Immature natural killer cell (primary cell): ENCODE measurements around the gene C1QB. TPM values are rescaled to one million over a fixed set of nuclear protein-coding genes. Genes with fewer than 3 reads are reported as not detected.

ENCODE experiments used
- DNase-seq, 3 donors: peaks; one replicate each; pipeline ENCODE4 v3.0.0; 2022; ENCODE audit warnings: mixed read lengths in 1 of 3
- H3K27ac Mint-ChIP-seq, 6 donors: one replicate each; pipeline ENCODE4 v1.8.0; 2020; ENCODE audit warnings: mixed read lengths in 6 of 6, mild to moderate bottlenecking in 5 of 6, inconsistent platforms in 4 of 6, moderate library complexity in 3 of 6
- H3K27me3 Mint-ChIP-seq, 3 donors: one replicate each; pipeline ENCODE4 v1.8.0; 2020 to 2021; ENCODE audit warnings: low read depth in 3 of 3, mild to moderate bottlenecking in 3 of 3, mixed read lengths in 3 of 3, moderate library complexity in 3 of 3, inconsistent platforms in 1 of 3
- H3K36me3 Mint-ChIP-seq, 3 donors: one replicate each; pipeline ENCODE4 v1.8.0; 2020; ENCODE audit warnings: mixed read lengths in 3 of 3, inconsistent platforms in 2 of 3, mild to moderate bottlenecking in 2 of 3
- H3K4me1 Mint-ChIP-seq, 2 donors: one replicate each; pipeline ENCODE4 v1.8.0; 2020; ENCODE audit warnings: inconsistent platforms in 2 of 2, mild to moderate bottlenecking in 2 of 2, mixed read lengths in 2 of 2, moderate library complexity in 1 of 2
- H3K4me3 Mint-ChIP-seq, 5 donors: one replicate each; pipeline ENCODE4 v1.8.0; 2020; ENCODE audit warnings: mild to moderate bottlenecking in 5 of 5, mixed read lengths in 5 of 5, inconsistent platforms in 3 of 5, moderate library complexity in 3 of 5
- H3K9me3 Mint-ChIP-seq, 6 donors: one replicate each; pipeline ENCODE4 v1.8.0; 2020; ENCODE audit warnings: mild to moderate bottlenecking in 6 of 6, mixed read lengths in 6 of 6, inconsistent platforms in 4 of 6, moderate library complexity in 3 of 6
- polyA plus RNA-seq, 3 donors: library from polyadenylated mRNA; unstranded; fragments of 300-500 nt; fragmentation: Illumina TruSeq; gene quantifications; one replicate each; pipeline ENCODE4 v1.2.3, GENCODE V29; 2021

C1QB gene
- polyA plus RNA-seq, 3 donors from 2014 or later, result not detected

DNA sequence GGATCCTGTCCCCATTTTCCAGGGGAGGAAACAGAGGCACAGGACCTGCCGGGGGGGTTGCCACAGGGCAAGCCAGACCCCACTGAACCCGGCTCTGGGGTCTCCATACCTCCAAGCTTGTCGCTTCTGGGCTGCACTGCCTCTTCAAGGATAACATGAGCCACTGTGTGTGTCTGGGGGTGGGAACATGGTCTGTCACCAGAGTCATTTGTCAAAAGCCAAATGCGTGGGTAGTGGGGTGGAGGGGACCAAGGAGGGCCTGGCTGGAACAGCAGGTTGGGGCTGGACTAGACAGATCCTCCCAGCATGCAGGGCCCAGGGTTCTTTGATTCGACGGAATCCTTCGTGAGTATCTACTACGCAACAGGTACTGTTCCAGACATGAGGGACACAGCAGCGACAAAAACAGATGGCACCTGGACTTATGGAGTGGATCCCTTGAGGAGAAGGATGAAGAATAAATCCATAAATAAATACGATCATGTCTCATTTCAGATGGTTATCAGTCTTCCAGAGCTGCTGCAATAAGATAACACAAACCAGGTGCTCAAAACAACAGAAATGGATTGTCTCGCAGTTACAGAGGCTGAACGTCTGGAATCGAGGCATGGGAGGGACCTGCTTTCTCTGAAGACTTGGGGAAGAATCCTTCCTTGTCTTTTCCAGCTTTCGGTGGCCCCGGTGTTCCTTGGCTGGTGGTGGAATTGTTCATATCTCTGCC, 28.7 kb downstream of the C1QB start:
- H3K4me3 Mint-ChIP-seq, result no peak overlapping the region
- no peaks in the 10 kb centered on the region for H3K9me3 Mint-ChIP-seq
- H3K27me3 Mint-ChIP-seq, result peaks cover 5 to 10% (median 8%) of the 10 kb centered on the region in 3 donors
- no peak overlapping the region for H3K27ac Mint-ChIP-seq
- no peak for DNase-seq
- no peaks in the 10 kb centered on the region for H3K36me3 Mint-ChIP-seq
- H3K4me1 Mint-ChIP-seq, result no peaks in the 10 kb centered on the region

DNA sequence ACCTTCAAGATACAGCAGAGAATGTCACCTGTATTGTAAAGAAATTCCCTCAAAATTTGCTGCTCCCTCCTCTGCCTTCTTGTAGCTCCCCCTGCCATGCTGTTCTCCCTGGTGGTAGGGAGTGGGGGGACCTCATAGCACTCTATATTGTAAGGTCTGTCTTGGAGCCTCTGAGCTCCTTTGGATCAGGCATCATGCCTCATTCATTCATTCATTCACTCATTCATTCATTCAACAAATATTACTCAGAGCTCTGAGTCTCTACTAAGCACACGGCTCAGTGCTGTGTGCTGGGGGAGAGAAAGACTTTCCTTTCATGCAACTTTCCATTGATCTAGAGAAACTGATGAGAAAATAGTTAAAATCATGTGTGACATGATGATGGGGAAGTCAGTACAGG, 30.5 kb downstream of the C1QB start:
- H3K9me3 Mint-ChIP-seq, result no peaks in the 10 kb centered on the region
- no peak overlapping the region for H3K27ac Mint-ChIP-seq
- H3K4me3 Mint-ChIP-seq, result no peak overlapping the region
- H3K27me3 Mint-ChIP-seq, result peaks cover 8 to 11% (median 10%) of the 10 kb centered on the region in 3 donors
- DNase-seq, result no peak
- no peaks in the 10 kb centered on the region for H3K4me1 Mint-ChIP-seq
- no peaks in the 10 kb centered on the region for H3K36me3 Mint-ChIP-seq

DNA sequence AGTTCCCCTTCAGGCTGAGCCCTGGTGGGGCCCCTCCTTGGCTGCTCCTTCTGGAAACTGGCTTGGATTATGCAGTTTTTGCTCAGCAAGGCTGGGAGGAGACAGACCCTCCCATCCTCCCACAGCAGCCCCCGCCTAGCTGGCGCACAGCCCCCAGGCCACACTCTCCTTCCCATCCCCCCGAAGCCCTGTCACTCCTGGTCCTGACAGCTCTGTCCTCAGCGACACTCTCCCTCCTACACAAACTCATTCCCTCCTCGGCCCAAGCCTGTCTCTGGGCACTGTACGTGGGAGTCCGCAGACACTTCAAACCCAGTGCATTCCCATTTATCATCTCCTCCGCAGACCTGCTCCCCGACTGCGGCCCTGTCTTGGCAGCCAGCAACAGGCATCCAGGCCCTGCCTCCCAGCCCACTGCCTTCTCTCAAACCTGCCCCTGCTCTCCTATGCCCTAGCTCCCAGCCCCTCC, 32.6 kb downstream of the C1QB start:
- Mint-ChIP-seq H3K27me3 (peaks cover 8 to 11% (median 10%) of the 10 kb centered on the region in 3 donors), H3K4me3 (no peak overlapping the region), H3K27ac (no peak overlapping the region), H3K4me1 (no peaks in the 10 kb centered on the region), H3K36me3 (no peaks in the 10 kb centered on the region), H3K9me3 (no peaks in the 10 kb centered on the region)
- DNase-seq, result no peak

DNA sequence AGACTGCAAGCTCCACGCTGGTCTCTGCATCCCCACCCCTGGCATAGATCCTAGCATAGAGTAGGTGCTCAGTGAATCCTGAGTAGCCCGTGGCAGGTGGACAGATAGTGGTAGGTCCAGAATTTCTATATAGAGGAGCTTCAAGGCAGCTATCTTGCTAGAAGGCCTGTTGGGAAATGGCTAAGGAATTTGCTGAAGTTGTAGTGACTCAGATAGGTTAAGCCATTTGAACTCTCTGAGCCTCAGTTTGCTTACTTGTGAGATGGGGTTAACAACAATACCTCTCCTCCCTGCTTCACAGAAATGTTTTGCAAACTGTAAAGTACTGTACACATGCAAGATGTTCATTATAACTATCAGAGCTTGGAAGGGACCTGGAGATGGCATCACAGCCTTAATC, 34.2 kb downstream of the C1QB start:
- Mint-ChIP-seq H3K9me3 (no peaks in the 10 kb centered on the region), H3K36me3 (no peaks in the 10 kb centered on the region), H3K4me3 (no peak overlapping the region), H3K4me1 (no peaks in the 10 kb centered on the region), H3K27me3 (peaks cover 8 to 9% (median 9%) of the 10 kb centered on the region in 3 donors), H3K27ac (no peak overlapping the region)
- DNase-seq, result no peak

DNA sequence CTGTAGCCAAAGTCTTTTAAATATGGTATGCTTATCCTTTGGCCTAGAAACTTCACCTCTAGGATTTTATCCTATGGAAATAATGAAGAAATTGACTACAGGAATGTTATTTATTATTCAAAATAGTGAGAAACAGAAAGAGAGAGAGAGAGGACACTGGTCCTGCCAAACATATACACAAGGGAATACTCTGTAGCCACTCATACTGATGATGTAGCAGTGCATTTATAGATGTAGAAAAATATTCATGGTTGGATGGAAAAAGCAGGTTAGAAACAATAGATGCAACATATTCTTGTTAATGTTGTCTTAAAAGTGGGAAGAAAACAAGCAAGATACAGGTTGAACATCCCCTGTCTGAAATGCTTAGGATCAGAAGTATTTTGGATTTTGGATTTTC, 35.4 kb downstream of the C1QB start:
- Mint-ChIP-seq H3K27ac (no peak overlapping the region), H3K9me3 (no peaks in the 10 kb centered on the region), H3K4me1 (no peaks in the 10 kb centered on the region), H3K36me3 (no peaks in the 10 kb centered on the region), H3K27me3 (peaks cover 8 to 9% (median 9%) of the 10 kb centered on the region in 3 donors), H3K4me3 (no peak overlapping the region)
- DNase-seq, result no peak

DNA sequence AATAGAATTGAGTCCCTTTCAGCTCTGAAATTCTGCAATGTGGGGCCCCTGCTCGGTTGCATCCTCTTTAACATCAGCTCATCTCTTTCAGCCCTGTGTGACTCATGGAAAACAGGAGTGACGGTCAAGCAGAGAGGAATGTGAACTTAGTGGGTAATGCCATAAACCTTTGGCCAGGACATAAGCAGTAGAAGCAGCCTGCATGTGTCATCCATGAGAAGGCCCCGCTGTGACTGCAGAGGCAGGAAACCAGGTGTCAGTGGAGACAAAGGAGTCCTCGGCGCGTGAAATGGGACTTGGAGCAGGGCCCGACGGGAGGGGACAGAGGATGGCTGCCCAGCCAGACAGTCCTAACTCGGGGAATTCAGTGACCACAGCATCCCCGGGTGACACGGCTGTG, 36.5 kb downstream of the C1QB start:
- no peak for DNase-seq
- no peaks in the 10 kb centered on the region for H3K36me3 Mint-ChIP-seq
- no peaks in the 10 kb centered on the region for H3K4me1 Mint-ChIP-seq
- no peak overlapping the region for H3K4me3 Mint-ChIP-seq
- no peak overlapping the region for H3K27ac Mint-ChIP-seq
- peaks cover 5 to 9% (median 7%) of the 10 kb centered on the region in 3 donors for H3K27me3 Mint-ChIP-seq
- H3K9me3 Mint-ChIP-seq, result no peaks in the 10 kb centered on the region

DNA sequence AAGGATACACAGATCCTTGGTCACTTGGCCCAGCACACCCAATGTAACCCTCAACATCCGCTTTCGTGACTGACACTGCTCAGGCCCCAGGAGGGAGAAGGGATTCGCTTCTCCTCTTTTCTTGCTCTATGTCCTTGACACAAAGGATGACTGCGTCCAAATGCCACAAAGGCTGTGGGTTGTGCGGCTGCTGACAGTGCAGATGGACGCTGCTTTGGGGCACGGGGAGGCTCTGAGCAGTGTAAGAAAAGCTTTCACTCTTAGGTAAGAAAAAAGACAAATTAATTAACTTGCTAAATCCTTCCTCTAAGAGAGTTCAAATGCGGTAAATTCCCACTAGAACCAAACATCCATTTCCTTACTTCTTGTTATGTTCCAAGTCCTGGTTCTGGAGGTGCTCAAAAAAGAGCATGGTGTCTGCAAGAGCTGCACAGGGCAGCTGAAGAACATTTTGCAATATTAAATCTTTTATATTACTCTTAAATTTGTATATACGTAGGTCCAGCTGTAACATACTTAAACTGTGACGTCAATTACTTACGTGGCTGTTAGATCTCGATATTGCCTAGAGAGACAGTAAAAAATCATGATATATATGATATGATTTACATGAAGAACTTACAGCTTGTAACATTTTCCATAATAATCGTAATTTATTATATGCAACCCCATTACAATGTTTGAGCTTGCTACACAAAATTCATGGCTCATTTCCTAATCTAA, 38.2 kb downstream of the C1QB start:
- no peaks in the 10 kb centered on the region for H3K36me3 Mint-ChIP-seq

DNA sequence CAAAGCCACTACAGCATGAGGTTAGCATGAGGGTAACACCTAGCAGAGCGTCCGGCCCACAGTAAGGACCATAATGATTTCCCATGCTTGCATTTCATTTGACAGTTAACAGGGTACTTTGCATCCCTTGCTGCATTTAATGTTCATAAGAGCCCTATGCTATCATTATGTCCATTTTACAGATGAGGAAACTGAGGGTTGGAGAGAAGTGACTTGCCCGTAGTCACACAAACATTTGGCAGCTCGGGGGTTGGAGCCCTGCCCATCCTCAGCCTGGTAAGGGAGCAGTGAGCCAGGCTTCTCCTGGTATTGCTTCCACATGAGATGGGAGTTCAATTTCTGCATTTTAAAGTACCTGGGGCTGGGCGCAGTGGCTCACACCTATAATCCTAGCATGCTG, 41.1 kb downstream of the C1QB start:
- H3K4me3 Mint-ChIP-seq, result no peak overlapping the region
- no peaks in the 10 kb centered on the region for H3K36me3 Mint-ChIP-seq
- no peak overlapping the region for H3K27ac Mint-ChIP-seq
- peaks cover 0 to 2% (median 0%) of the 10 kb centered on the region in 3 donors for H3K27me3 Mint-ChIP-seq
- H3K9me3 Mint-ChIP-seq, result no peaks in the 10 kb centered on the region
- H3K4me1 Mint-ChIP-seq, result no peaks in the 10 kb centered on the region
- no peak for DNase-seq

More for the DNA sequence above, 38.2 kb downstream of the C1QB start:
- H3K9me3 Mint-ChIP-seq, result no peaks in the 10 kb centered on the region
- no peak for DNase-seq
- no peak overlapping the region for H3K27ac Mint-ChIP-seq
- H3K4me1 Mint-ChIP-seq, result no peaks in the 10 kb centered on the region
- no peak overlapping the region for H3K4me3 Mint-ChIP-seq
- peaks cover 0 to 8% (median 2%) of the 10 kb centered on the region in 3 donors for H3K27me3 Mint-ChIP-seq

DNA sequence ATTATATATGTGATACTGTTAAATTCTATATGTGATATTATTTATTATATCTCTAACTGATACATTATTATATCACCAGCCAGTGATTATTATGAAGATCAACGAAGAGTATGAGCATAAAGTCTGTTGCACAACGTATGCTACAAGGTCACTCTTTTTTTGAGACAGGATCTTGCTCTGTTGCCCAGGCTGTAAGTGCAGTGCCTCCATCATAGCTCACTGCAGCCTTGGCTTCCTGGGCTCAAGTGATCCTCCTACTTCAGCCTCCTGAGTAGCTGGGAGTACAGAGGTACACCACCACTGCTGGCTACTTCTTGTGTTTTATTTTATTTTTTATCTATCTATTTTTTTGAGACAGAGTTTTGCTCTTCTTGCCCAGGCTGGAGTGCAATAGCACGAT, 43.6 kb downstream of the C1QB start:
- no peak overlapping the region for H3K27ac Mint-ChIP-seq
- H3K27me3 Mint-ChIP-seq, result peaks cover 0 to 2% (median 0%) of the 10 kb centered on the region in 3 donors
- H3K9me3 Mint-ChIP-seq, result no peaks in the 10 kb centered on the region
- no peaks in the 10 kb centered on the region for H3K4me1 Mint-ChIP-seq
- H3K4me3 Mint-ChIP-seq, result no peak overlapping the region
- H3K36me3 Mint-ChIP-seq, result no peaks in the 10 kb centered on the region
- DNase-seq, result no peak

DNA sequence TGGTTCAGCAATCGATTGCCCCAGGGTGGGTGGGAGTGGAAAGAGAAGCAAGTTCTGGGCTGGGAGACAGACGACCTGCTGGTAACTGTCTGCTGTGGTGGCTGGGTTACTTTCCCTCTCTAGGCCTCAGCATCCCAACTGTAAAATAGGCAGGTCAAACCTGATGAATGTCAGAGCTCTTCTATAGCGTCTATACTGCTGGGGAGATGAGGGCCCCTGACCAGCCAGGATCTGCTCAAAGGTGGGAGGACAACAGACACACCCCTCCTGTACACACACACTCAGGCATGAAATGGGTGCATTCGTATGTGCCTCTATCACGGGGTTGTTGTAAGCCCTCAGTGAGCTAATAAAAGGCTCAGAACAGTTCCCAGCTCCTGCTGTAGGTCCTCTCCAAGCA, 44.9 kb downstream of the C1QB start:
- no peaks in the 10 kb centered on the region for H3K4me1 Mint-ChIP-seq
- no peak overlapping the region for H3K27ac Mint-ChIP-seq
- no peaks in the 10 kb centered on the region for H3K9me3 Mint-ChIP-seq
- H3K4me3 Mint-ChIP-seq, result no peak overlapping the region
- DNase-seq, result no peak
- no peaks in the 10 kb centered on the region for H3K36me3 Mint-ChIP-seq
- peaks cover 0 to 6% (median 0%) of the 10 kb centered on the region in 3 donors for H3K27me3 Mint-ChIP-seq

DNA sequence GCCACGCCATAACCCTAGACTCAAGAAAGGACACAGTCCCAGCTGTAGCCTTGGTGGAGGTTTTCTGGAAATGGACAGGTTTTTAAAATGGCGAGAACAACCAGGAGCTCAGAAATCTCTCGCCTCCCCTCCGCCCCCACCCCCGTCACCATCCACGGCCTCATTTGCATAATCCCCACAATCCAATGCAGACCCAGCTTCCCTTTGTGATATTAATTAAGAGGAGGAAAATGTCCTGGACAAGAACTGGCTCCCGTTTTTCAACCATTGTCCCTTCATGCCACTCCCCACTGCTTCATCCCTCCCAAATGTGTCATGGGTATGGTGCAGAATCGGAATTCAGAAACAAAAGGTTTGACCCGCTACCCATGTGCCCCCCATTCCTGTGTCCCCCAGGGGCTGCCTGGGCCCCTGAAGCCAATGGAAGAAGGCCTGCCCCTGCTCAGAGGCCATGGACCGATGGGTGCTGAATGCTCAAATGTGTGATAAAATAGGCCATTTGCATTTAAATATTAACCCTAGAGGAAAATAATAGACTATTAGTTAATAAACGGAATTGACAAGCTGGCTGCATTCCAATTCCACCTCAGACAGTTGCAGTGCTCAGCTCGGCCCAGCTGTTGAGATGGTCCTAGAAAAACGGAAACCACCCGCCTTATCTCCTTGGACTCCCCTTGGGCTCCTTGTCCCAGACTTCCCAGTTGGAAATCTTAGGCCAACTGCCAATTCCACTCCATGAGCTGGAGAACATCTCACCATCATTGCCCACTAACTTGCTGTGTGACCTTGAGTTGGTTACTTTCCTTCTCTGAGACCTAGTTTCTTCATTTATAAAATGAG, 46.9 kb downstream of the C1QB start:
- Mint-ChIP-seq H3K9me3 (no peaks in the 10 kb centered on the region), H3K4me3 (no peak overlapping the region), H3K27ac (no peak overlapping the region), H3K4me1 (no peaks in the 10 kb centered on the region), H3K27me3 (peaks cover 0 to 6% (median 0%) of the 10 kb centered on the region in 3 donors), H3K36me3 (no peaks in the 10 kb centered on the region)
- no peak for DNase-seq

DNA sequence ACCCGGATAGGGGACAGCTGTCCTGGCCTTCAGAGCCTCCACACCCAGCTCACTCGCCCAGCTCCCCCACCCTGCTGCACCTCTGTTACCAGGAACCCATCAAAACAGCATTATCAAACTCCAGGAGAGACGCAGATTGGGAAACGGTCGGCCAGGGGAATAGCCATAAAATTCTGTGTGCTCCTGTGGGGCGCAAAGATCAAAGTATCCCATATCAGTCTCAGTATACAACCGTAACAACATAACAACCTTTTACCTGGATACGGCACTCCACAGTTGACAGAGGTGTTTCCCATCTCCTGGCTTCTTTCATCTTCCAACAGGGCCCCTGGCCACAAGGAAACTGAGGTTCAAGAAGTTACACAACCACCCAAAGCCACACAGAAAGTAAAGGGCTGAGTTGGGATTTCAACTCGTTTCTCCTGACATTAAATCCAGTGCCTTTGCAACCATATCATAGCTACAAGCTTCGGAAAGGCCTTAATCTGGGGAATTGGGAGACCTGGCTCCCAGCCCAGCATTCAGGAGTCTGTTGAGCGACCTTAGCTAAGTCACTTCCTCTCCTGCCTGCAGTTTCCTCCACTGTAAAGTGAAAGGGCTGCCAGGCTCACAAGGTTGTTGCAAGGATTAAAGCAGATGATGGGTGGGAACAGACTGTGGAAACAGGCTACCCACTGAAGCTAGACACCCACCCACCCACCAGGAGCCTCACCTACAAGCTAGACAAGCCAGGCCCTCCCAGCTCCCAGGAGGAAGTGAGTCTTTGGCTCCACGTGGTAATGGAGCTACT, 49.5 kb downstream of the C1QB start:
- Mint-ChIP-seq H3K27ac (no peak overlapping the region), H3K9me3 (no peaks in the 10 kb centered on the region), H3K27me3 (peaks cover 1 to 10% (median 6%) of the 10 kb centered on the region in 3 donors), H3K36me3 (no peaks in the 10 kb centered on the region), H3K4me3 (no peak overlapping the region), H3K4me1 (no peaks in the 10 kb centered on the region)
- DNase-seq, result no peak

DNA sequence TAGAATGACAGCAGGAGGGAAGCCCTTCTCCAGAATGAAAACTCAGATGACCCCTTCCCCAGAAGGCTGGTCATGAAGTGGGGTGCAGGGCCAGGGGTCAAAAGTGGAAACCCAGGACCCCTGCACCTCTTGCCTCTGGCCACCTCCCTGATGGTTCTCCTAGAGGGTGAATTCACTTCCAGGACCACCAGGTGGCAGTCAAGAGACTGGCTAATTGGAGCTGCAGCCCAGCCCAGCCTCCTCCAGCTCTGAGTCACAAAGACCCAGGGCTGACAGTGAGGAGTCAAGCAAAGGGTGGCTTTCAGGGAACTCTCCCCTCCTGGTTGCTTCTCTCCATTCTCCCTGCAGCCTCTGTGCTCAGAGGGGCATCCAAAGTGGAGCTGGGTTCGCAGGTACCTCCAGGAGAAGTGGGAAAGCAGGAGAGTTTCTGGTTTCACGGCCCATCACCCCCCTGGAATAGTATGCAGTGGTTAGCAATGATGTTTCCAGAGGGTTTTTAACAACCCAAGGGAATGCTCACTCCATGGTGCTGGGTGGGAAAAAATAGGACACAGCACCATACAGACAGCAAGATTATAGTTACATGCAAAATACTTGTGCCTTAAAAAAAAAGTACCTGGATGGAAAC, 51.5 kb downstream of the C1QB start:
- no peaks in the 10 kb centered on the region for H3K4me1 Mint-ChIP-seq
- peak; percentile 52 to 59 (median 54) for DNase-seq
- no peak overlapping the region for H3K4me3 Mint-ChIP-seq
- H3K36me3 Mint-ChIP-seq, result no peaks in the 10 kb centered on the region
- no peak overlapping the region for H3K27ac Mint-ChIP-seq
- H3K27me3 Mint-ChIP-seq, result peaks cover 6 to 15% (median 8%) of the 10 kb centered on the region in 3 donors
- no peaks in the 10 kb centered on the region for H3K9me3 Mint-ChIP-seq
